ENCODE results near the gene CEBPE.
"Not testable (repeated sequence)": the region's sequence is repeated elsewhere in the genome, so short reads cannot be mapped to it uniquely, and the experiment has no call there.

DNA sequence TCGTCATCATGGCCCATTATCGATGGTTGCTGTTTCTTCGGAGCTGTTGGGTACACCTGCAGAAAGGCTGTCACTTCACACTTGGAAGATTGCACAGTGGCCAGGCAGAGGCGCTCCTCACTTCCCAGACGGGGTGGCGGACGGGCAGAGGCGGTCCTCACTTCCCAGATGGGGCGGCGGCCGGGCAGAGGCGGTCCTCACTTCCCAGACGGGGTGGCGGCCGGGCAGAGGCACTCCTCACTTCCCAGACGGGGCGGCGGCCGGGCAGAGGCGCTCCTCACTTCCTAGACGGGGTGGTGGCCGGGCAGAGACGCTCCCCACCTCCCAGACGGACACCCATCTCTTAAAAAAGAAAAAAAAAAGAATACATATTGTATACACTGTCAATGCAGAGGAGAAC lies 10.9 kb downstream of the CEBPE start:
- TF ChIP-seq, protein P1, sequence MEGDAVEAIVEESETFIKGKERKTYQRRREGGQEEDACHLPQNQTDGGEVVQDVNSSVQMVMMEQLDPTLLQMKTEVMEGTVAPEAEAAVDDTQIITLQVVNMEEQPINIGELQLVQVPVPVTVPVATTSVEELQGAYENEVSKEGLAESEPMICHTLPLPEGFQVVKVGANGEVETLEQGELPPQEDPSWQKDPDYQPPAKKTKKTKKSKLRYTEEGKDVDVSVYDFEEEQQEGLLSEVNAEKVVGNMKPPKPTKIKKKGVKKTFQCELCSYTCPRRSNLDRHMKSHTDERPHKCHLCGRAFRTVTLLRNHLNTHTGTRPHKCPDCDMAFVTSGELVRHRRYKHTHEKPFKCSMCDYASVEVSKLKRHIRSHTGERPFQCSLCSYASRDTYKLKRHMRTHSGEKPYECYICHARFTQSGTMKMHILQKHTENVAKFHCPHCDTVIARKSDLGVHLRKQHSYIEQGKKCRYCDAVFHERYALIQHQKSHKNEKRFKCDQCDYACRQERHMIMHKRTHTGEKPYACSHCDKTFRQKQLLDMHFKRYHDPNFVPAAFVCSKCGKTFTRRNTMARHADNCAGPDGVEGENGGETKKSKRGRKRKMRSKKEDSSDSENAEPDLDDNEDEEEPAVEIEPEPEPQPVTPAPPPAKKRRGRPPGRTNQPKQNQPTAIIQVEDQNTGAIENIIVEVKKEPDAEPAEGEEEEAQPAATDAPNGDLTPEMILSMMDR (IDR thresholded peaks at IDR 0.05): not testable (repeated sequence)
- TF ChIP-seq POLR2A (IDR thresholded peaks at IDR 0.05): not testable (repeated sequence)
